ENCODE measurements around the gene C2orf72. TPM values are rescaled to one million over a fixed set of nuclear protein-coding genes. Genes with fewer than 3 reads are reported as not detected.

The C2orf72 gene
- total RNA-seq, 3 donors from 2014 or later (not counting 1 experiment from before 2014, with no cell fraction given): not detected

- no peaks in the 10 kb centered on the region for H3K36me3 ChIP-seq (ENCODE audit: control insufficient read depth, insufficient read depth, low read length)
- 84% methylated on average over 10 of the region's 10 CpGs for WGBS (ENCODE audit: insufficient coverage)
- intact Hi-C loops (cut with micrococcal nuclease): no loop called here
- H3K4me3 Mint-ChIP-seq: no peak overlapping the region
- no peaks in the 10 kb centered on the region for H3K36me3 Mint-ChIP-seq
- no peaks in the 10 kb centered on the region for H3K4me1 ChIP-seq (ENCODE audit: control insufficient read depth, insufficient read depth, low read length)
- TF ChIP-seq, protein P1, sequence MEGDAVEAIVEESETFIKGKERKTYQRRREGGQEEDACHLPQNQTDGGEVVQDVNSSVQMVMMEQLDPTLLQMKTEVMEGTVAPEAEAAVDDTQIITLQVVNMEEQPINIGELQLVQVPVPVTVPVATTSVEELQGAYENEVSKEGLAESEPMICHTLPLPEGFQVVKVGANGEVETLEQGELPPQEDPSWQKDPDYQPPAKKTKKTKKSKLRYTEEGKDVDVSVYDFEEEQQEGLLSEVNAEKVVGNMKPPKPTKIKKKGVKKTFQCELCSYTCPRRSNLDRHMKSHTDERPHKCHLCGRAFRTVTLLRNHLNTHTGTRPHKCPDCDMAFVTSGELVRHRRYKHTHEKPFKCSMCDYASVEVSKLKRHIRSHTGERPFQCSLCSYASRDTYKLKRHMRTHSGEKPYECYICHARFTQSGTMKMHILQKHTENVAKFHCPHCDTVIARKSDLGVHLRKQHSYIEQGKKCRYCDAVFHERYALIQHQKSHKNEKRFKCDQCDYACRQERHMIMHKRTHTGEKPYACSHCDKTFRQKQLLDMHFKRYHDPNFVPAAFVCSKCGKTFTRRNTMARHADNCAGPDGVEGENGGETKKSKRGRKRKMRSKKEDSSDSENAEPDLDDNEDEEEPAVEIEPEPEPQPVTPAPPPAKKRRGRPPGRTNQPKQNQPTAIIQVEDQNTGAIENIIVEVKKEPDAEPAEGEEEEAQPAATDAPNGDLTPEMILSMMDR (IDR thresholded peaks at IDR 0.05): no peak
- ATAC-seq: no peak
- H3K9me3 ChIP-seq (ENCODE audit: control insufficient read depth, insufficient read depth, low read length): no peaks in the 10 kb centered on the region
- peaks cover 0 to 16% of the 10 kb centered on the region in 2 donors for H3K4me1 Mint-ChIP-seq
- H3K27me3 Mint-ChIP-seq (ENCODE audit: low read depth in 2 of 2): peaks cover 28 to 52% of the 10 kb centered on the region in 2 donors
- H3K27me3 ChIP-seq (ENCODE audit: control insufficient read depth, insufficient read depth, low read length): peaks cover 1% of the 10 kb centered on the region
- no peak for DNase-seq
- H3K9me3 Mint-ChIP-seq: peaks cover 8 to 9% of the 10 kb centered on the region in 2 donors
- H3K27ac ChIP-seq (ENCODE audit: low read length): no peak overlapping the region
- H3K4me3 ChIP-seq (ENCODE audit: low read length): no peak overlapping the region
- no peak overlapping the region for H3K27ac Mint-ChIP-seq
These were observed 29.8 kb upstream of the C2orf72 start for GRCh38 chr2:231007286-231008098.

DNA sequence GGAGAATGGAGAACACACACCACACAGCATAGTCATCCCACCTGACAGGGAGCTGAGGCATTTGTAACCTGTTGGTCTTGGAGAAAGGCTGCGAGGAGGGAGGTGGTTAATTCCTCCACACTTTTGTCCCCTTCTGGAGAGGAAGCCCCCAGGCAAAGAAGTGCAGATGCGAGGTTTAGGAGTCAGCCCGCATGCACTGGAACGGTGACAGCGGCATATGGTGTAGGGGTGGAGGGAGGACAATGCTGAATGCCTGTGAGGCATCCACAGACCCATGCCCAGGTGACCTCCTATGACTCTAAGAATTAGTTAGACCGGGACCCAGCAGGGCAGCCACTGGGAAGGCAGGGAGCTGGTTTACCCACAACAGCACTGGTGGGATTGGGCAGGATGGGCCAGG is 29.2 kb upstream of the C2orf72 start:
- Mint-ChIP-seq H3K4me1 (peaks cover 0 to 16% of the 10 kb centered on the region in 2 donors), H3K36me3 (no peaks in the 10 kb centered on the region), H3K9me3 (peaks cover 8 to 9% of the 10 kb centered on the region in 2 donors), H3K27ac (no peak overlapping the region), H3K4me3 (no peak overlapping the region), H3K27me3 (ENCODE audit: low read depth in 2 of 2) (peaks cover 29 to 52% of the 10 kb centered on the region in 2 donors)
- DNase-seq: no peak
- H3K9me3 ChIP-seq (ENCODE audit: control insufficient read depth, insufficient read depth, low read length): no peaks in the 10 kb centered on the region
- no peak for ATAC-seq
- no peaks in the 10 kb centered on the region for H3K36me3 ChIP-seq (ENCODE audit: control insufficient read depth, insufficient read depth, low read length)
- TF ChIP-seq, protein P1 (IDR thresholded peaks at IDR 0.05): no peak
- intact Hi-C loops (cut with micrococcal nuclease): no loop called here
- WGBS (ENCODE audit: insufficient coverage): 92% methylated on average over 6 of the region's 6 CpGs
- no peak overlapping the region for H3K27ac ChIP-seq (ENCODE audit: low read length)
- no peaks in the 10 kb centered on the region for H3K4me1 ChIP-seq (ENCODE audit: control insufficient read depth, insufficient read depth, low read length)
- H3K4me3 ChIP-seq (ENCODE audit: low read length): no peak overlapping the region
- no peaks in the 10 kb centered on the region for H3K27me3 ChIP-seq (ENCODE audit: control insufficient read depth, insufficient read depth, low read length)

GRCh38 chr2:231009236-231009919 is 27.9 kb upstream of the C2orf72 start:
- DNase-seq: no peak
- Histone ChIP-seq H3K27ac (ENCODE audit: low read length) (no peak overlapping the region), H3K9me3 (ENCODE audit: control insufficient read depth, insufficient read depth, low read length) (no peaks in the 10 kb centered on the region), H3K27me3 (ENCODE audit: control insufficient read depth, insufficient read depth, low read length) (peaks cover 1% of the 10 kb centered on the region), H3K4me3 (ENCODE audit: low read length) (no peak overlapping the region), H3K4me1 (ENCODE audit: control insufficient read depth, insufficient read depth, low read length) (no peaks in the 10 kb centered on the region), H3K36me3 (ENCODE audit: control insufficient read depth, insufficient read depth, low read length) (no peaks in the 10 kb centered on the region)
- 79% methylated on average over 13 of the region's 14 CpGs for WGBS (ENCODE audit: insufficient coverage)
- Mint-ChIP-seq H3K27ac (no peak overlapping the region), H3K9me3 (peaks cover 8 to 9% of the 10 kb centered on the region in 2 donors), H3K4me1 (peaks cover 0 to 12% of the 10 kb centered on the region in 2 donors), H3K36me3 (no peaks in the 10 kb centered on the region), H3K4me3 (no peak overlapping the region), H3K27me3 (ENCODE audit: low read depth in 2 of 2) (peaks cover 28 to 52% of the 10 kb centered on the region in 2 donors)
- TF ChIP-seq, protein P1 (IDR thresholded peaks at IDR 0.05): no peak
- no peak for ATAC-seq
- intact Hi-C loops (cut with micrococcal nuclease): no loop called here

Data from natural killer cell (primary cell).